IPS DF 6.9 (cell line): ENCODE results near the gene TMEM245.
A peak's percentile ranks its signal among the peaks of the same experiment; 100 is the strongest.

ENCODE experiments used
- DNase-seq: peaks from one replicate; pipeline ENCODE4 v3.0.0-alpha.2; 2013; ENCODE audit warnings: low read depth, low spot score
- H3K27ac ChIP-seq: one replicate; pipeline ENCODE4 v1.5.1; 2013; ENCODE audit warnings: low read length, control low read depth
- H3K27me3 ChIP-seq: 2 replicates; pipeline ENCODE4 v1.6.1; 2013; ENCODE audit warnings: mild to moderate bottlenecking, low read length; ENCODE audit not compliant: control insufficient read depth, insufficient read depth
- H3K36me3 ChIP-seq: 2 replicates; pipeline ENCODE4 v1.6.1; 2013; ENCODE audit warnings: low read length; ENCODE audit not compliant: control insufficient read depth, insufficient read depth
- H3K4me1 ChIP-seq: 2 replicates; pipeline ENCODE4 v1.6.1; 2013; ENCODE audit warnings: low read length; ENCODE audit not compliant: control insufficient read depth, insufficient read depth
- H3K4me3 ChIP-seq: 2 replicates; pipeline ENCODE4 v1.5.1; 2013; ENCODE audit warnings: mild to moderate bottlenecking, low read length
- H3K9me3 ChIP-seq: 2 replicates; pipeline ENCODE4 v1.6.1; 2013; ENCODE audit warnings: low read length, inconsistent platforms; ENCODE audit not compliant: control insufficient read depth, insufficient read depth
- WGBS: extraction: QIAGEN DNeasy Blood & Tissue Kit; methylation state at CpG from one replicate; pipeline ENCODE4 v1.1.7; 2013; ENCODE audit warnings: mixed read lengths, missing lambda C conversion rate; ENCODE audit not compliant: insufficient read length, insufficient coverage; 5-methylcytosine and 5-hydroxymethylcytosine counted together

The TMEM245 gene

DNA sequence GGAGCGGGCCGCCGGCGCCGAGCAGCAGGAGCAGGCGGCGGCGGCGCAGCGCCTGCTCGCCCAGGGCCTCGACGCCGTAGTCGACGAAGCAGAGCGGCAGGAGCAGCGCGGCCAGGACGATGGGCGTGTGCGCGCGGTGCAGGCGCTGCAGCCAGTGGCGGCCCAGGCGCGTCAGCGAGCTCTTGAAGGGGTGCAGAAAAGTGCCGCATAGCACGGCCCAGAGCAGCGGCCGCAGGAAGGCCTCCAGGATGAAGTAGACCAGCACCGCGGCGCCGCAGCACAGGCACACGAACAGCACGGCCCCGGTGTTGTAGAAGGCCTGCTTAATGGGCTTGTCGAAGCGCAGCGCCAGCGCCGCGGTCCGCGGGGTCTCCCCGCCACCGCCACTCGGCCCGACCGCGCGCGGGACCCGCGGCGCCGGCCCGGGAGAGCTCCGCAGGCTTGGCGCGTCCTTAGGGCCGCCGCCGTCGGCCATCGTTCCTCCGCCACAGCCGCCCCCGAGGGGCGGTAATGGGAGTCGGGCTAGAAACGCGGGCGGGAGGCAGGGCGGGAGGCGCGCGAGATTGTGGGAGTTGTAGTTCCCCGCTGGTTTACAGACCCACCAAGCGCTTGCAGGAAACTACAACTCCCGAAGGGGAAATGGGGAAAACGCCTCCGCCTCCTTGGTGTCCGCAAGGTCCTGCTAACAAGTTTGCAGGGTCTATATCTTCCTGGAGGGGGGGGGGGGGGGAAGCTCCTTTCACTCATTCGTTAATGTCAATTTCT is at the start of gene TMEM245:
Gene TMEM245, minus strand, starts transcription at position 509 of the 765 bp plus-strand sequence. Its CDS starts 34 bp downstream, at position 475.
- H3K4me1 ChIP-seq, result peaks cover 3% of the 10 kb centered on the region; the same call in 1 of the 2 replicates
- WGBS, result no CpG with 5 or more reads among the region's 88 CpGs

DNA sequence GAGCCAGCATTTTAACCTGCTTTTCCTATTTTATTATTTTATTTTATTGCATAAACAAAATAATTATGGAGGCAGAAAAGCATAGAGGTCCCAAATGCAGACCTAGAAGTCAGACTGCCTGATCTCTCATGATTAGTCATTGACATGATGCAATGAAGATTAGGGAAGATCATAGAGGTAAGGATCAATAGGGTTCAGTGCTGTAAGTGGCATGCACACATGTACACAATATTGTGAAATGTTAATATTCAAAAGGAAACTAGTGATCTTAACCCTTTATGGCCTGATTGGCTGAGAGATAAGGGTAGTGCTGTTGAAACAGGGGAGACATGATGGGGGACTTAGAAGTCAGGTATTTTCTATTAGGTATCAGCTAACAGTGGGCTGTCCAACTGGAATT is 48.4 kb upstream of the TMEM245 start:
- no peak overlapping the region for H3K4me3 ChIP-seq
- no peaks in the 10 kb centered on the region for H3K9me3 ChIP-seq
- H3K36me3 ChIP-seq, result no peaks in the 10 kb centered on the region; the same call in 1 of the 2 replicates
- H3K27ac ChIP-seq, result no peak overlapping the region
- no peak for DNase-seq
- H3K27me3 ChIP-seq, result peaks cover 9% of the 10 kb centered on the region
- H3K4me1 ChIP-seq, result 0 out of 2 replicates have a peak, but pooled peaks cover 2% of the 10 kb centered on the region

More for the DNA sequence above, at the start of gene TMEM245:
- Histone ChIP-seq H3K27ac (no peak within 1 kb of the TSS), H3K27me3 (no peaks in the 10 kb centered on the region), H3K9me3 (no peaks in the 10 kb centered on the region), H3K36me3 (no peaks in the 10 kb centered on the region), H3K4me3 (peak within 1 kb of the TSS; percentile 83)
- peak; percentile 93 for DNase-seq

DNA sequence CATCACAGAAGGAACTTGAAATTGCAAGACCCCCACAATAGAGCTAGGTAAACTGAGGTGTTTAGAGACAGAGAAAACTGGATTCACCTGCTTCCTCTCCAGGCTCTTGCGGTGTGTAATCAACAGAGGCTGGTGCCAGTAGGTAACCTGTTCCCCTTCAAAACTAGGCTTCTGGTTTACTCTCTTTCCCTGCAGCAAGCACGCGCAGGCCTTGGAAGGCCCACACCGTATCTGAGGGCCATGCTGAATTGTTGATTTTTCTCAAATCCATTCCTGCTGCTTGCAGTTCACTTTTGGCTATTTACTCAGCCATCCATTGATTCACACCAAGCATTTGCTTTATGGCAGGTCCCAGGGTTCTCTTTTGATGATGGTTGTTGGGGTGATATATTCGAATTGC is 48.0 kb upstream of the TMEM245 start:
- Histone ChIP-seq H3K27me3 (peaks cover 9% of the 10 kb centered on the region), H3K4me3 (no peak overlapping the region), H3K9me3 (no peaks in the 10 kb centered on the region), H3K27ac (no peak overlapping the region), H3K36me3 (no peaks in the 10 kb centered on the region; the same call in 1 of the 2 replicates), H3K4me1 (0 out of 2 replicates have a peak, but pooled peaks cover 2% of the 10 kb centered on the region)
- DNase-seq, result no peak
- WGBS, result no CpG with 5 or more reads among the region's 5 CpGs

DNA sequence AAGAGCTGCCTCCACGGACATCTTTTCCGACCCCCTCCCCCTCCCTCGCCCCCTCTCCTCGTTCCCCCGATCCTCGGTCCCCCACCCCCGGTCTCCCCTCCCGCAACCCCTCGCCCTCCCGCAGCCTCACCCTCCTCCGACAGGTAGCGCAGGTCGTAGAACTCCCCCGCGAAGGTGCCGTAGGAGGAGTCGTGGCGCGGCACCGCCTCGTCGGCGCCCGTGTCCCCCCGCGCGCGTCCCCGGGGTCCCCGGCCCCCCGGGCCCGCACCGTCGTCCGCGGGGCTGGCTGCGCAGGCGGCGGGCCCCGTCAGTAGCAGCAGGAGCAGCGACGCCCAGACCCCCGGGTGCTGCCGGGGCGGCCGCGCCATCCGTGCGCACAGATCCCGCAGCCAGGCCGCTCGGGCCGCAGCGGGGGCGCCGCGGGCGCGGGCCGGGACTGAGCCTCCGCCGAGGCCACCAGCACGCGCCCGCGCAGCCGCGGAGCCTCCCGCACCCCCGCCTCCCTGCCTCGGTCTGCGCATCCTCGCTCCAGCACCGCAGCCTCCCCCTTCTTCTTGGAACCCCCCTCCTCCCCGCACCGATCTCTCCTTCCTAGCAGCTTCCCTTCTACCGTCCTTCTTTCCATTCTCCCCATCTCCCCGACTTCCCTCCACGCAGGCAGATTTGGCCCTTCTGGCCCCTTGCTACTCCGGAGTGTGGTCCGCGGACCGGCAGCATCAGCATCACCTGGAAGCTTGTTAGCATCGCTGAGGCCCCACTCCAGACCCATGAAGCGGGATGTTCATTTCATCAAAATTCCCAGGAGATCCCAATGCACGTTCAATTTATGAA is 47.2 kb upstream of the TMEM245 start, which contains the start of gene FRRS1L:
Gene FRRS1L, minus strand, starts transcription at position 479 of the 831 bp plus-strand sequence. Its CDS starts 111 bp downstream, at position 368.
- DNase-seq, result no peak
- Histone ChIP-seq H3K27me3 (peaks cover 9% of the 10 kb centered on the region), H3K9me3 (no peaks in the 10 kb centered on the region), H3K4me1 (0 out of 2 replicates have a peak, but pooled peaks cover 2% of the 10 kb centered on the region), H3K4me3 (peak within 1 kb of the TSS; percentile 80), H3K36me3 (no peaks in the 10 kb centered on the region; the same call in 1 of the 2 replicates), H3K27ac (no peak within 1 kb of the TSS)
- WGBS, result no CpG with 5 or more reads among the region's 86 CpGs

DNA sequence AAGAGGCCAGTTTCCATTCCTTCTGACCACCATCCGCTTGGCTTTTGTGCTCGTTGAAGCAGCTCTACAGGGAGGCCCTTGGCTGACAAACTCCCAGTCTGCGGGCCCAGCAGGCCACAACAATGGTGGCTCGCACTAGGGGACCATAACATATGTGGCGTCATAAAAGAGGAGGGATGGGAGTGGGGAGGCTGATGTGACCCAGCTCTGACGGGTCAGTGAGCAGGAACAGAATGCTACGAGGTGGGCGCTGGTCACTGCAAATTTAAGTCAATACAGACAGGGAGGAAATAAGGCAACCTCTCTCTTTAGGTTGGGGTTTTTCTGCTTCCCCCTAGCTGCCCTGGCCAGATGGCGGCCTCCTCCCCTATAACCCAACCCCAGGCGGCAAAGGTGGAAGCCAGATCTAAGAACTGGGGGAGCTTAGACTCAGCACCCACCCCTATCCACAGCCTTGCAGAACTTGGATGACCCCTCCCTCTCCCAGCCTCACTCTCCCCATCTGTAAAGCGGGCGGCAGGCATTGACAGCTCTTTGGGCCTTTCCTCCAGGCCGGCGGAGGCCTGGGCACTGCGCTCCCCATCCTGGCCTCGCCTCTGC is 46.5 kb upstream of the TMEM245 start:
- DNase-seq, result no peak
- H3K4me3 ChIP-seq, result peak overlapping the region; percentile 80
- WGBS, result no CpG with 5 or more reads among the region's 16 CpGs
- 0 out of 2 replicates have a peak, but pooled peaks cover 2% of the 10 kb centered on the region for H3K4me1 ChIP-seq
- H3K36me3 ChIP-seq, result no peaks in the 10 kb centered on the region; the same call in 1 of the 2 replicates
- no peaks in the 10 kb centered on the region for H3K9me3 ChIP-seq
- H3K27me3 ChIP-seq, result peaks cover 9% of the 10 kb centered on the region
- no peak overlapping the region for H3K27ac ChIP-seq

DNA sequence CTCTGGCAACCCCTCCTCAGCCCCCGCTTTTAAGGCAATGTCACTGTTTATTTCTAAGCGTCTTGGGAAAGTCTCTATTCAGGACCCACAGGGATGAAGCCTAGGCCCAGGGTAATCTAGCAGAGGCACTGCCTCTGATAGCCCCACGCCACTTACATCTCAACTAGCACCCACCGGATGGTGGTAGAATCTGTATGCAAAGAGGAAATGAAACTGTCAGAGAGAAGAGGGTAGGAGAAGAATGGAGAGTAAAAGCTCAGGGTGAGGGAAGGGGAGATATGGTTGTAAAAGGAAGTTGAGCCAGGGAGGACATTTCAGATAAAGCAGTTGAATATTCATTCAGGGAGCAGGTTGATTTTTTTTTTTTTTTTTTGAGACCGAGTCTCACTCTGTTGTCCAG is 44.3 kb upstream of the TMEM245 start:
- WGBS, result no CpG with 5 or more reads among the region's 5 CpGs
- peaks cover 9% of the 10 kb centered on the region for H3K27me3 ChIP-seq

DNA sequence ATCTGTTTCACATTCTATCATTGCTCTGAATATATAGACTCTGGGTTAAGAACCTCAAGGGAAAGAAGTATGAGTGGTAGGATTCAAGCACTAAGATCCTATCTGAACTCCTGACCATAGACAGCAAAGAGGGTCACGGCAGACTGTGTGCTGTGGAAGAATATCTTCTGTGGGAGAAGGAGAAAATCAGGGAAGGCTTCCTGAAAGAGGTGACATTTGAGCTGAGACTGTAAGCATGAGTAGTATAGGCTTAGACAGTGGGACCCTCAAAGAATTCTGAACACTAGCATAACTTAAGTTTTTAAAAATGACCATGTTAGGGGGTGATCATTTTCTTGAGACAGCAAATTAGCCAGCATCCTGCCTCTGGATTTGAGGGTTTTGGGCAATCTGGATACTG is 43.4 kb upstream of the TMEM245 start:
- DNase-seq, result no peak
- Histone ChIP-seq H3K9me3 (no peaks in the 10 kb centered on the region), H3K36me3 (no peaks in the 10 kb centered on the region; the same call in 1 of the 2 replicates), H3K4me3 (no peak overlapping the region), H3K27ac (no peak overlapping the region), H3K27me3 (peaks cover 9% of the 10 kb centered on the region), H3K4me1 (0 out of 2 replicates have a peak, but pooled peaks cover 2% of the 10 kb centered on the region)
- WGBS, result no CpG with 5 or more reads among the region's 1 CpG

More for the DNA sequence above, 44.3 kb upstream of the TMEM245 start:
- DNase-seq, result no peak
- Histone ChIP-seq H3K9me3 (no peaks in the 10 kb centered on the region), H3K4me3 (no peak overlapping the region), H3K27ac (no peak overlapping the region), H3K4me1 (0 out of 2 replicates have a peak, but pooled peaks cover 2% of the 10 kb centered on the region), H3K36me3 (no peaks in the 10 kb centered on the region; the same call in 1 of the 2 replicates)

DNA sequence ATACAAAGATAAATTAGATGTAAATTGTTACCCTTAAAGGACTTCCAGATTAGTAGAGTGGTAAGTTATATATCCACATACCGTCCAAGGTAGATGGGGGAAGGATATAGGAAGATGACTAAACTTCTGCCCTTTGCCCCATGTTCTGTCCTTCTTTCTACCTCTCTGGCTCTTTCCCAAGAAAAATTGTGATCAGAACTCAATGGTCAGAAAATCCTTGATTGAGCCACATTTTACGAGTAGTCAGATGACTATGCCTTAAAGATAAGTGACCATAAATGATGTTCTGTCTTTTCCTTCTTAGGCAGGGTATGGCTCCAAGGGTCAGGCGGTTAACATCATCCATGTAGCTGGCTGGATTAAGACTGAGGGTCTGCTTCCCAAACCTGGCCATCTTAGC is 42.9 kb upstream of the TMEM245 start:
- H3K4me3 ChIP-seq, result no peak overlapping the region
- H3K9me3 ChIP-seq, result no peaks in the 10 kb centered on the region
- peaks cover 9% of the 10 kb centered on the region for H3K27me3 ChIP-seq
- H3K36me3 ChIP-seq, result no peaks in the 10 kb centered on the region; the same call in 1 of the 2 replicates
- WGBS, result no CpG with 5 or more reads among the region's 3 CpGs
- 0 out of 2 replicates have a peak, but pooled peaks cover 2% of the 10 kb centered on the region for H3K4me1 ChIP-seq
- DNase-seq, result no peak
- H3K27ac ChIP-seq, result no peak overlapping the region

DNA sequence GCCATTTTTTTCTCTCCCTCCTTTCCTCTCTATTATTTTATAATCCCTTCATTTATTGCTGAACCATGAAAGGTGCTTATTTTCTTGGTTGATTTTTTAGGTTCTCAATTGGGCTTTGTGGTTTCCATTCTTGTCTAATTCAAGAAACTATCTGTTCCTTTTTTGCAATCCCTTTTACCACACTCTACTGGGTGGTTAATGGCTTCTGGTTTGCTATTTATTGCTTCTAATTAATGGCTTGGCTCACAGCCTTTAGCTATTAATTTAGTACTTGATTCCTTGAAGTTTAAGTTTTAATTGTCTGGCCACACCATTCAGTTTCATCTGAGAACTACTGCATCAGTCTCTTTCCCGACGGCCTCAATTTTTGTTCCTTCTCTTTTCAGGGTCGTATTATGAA is 41.7 kb upstream of the TMEM245 start:
- no peaks in the 10 kb centered on the region for H3K9me3 ChIP-seq
- no peak for DNase-seq
- no peak overlapping the region for H3K27ac ChIP-seq
- no peaks in the 10 kb centered on the region for H3K36me3 ChIP-seq
- H3K4me3 ChIP-seq, result no peak overlapping the region
- H3K4me1 ChIP-seq, result 0 out of 2 replicates have a peak, but pooled peaks cover 2% of the 10 kb centered on the region
- no CpG with 5 or more reads among the region's 3 CpGs for WGBS
- peaks cover 4% of the 10 kb centered on the region for H3K27me3 ChIP-seq

DNA sequence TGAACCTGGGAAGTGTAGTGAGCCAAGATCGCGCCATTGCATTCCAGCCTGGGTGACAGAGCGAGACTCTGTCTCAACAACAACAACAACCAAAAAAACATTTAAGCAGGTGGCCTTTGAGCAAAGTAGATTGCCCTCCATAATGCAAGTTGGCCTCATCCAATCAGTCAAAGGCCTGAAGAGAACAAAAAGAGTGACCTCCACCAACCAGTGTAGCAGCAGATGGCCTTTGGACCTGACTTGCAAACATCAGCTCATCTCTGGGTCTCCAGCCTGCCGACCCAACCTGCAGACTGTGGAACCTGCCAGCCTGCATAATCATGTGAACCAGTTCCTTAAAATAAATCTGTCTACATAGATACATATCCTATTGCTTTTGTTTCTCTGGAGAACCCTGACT is 39.8 kb upstream of the TMEM245 start:
- no peak for DNase-seq
- H3K27ac ChIP-seq, result no peak overlapping the region
- no peaks in the 10 kb centered on the region; the same call in 1 of the 2 replicates for H3K27me3 ChIP-seq
- H3K9me3 ChIP-seq, result no peaks in the 10 kb centered on the region
- H3K36me3 ChIP-seq, result no peaks in the 10 kb centered on the region
- H3K4me1 ChIP-seq, result no peaks in the 10 kb centered on the region
- no peak overlapping the region for H3K4me3 ChIP-seq
- no CpG with 5 or more reads among the region's 4 CpGs for WGBS
